Head of caudate nucleus (tissue), 42 donors: Measurements from ENCODE around the gene ANGPTL2.

Experiments
- DNase-seq, 42 donors: peaks; one replicate each; pipeline versions ENCODE4 v3.0.0 to v3.0.0-alpha.2; 2020 to 2021; ENCODE audit warnings: mixed read lengths in 7 of 42
- intact Hi-C: fragments of 100-400 bp; cut with DNase I; formaldehyde crosslinking; loops from one replicate; pipeline ENCODE4 v1.15.0; 2022

The ANGPTL2 gene

DNA sequence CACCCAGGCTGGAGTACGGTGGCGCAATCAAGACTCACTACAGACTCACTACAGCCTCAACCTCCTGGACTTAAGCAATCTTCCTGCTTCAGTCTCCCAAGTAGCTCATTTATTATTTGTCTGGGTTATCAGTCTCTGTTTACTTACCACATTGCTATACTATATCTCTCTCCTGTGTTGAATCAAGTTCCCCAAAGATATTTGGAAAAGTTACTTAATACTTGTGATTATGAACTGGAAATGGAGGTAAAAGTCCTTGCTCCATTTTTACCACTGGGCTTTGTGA is 55.6 kb downstream of the ANGPTL2 start:
- no peak for DNase-seq
- intact Hi-C loops, result no loop called here

DNA sequence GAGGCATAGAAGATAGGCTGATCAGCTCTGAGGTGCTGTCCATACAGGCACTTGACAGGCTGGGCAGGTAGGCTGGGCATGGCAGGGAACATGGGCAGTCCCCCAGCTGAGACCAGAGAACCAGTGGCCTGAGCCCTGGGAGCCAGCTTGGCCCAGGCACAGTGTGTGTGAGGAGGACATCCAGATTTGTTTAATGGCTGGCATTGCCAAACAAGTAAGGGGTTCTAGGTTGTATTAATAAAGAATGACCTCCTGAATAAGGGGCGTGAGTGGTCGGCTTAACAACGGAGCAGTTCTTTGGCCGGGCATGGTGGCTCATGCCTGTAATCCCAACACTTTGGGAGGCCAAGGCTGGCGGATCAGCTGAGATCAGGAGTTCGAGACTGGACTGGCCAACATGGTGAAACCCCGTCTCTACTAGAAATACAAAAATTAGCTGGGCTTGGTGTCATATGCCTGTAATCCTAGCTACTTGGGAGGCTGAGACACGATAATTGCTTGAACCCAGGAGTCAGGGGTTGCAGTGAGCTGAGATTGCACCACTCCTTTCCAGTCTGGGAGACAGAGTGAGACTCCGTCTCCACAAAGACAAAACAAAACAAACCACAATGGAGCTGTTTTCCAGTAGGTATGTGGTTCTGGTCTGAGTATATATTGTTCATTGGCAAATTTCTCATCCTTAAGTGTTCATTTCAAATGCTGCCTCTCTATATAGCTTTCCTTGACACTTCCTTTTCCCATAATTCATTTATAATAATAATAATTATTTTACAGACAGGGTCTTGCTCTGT is 56.2 kb downstream of the ANGPTL2 start:
- intact Hi-C loops, result no loop called here
- no peak for DNase-seq

DNA sequence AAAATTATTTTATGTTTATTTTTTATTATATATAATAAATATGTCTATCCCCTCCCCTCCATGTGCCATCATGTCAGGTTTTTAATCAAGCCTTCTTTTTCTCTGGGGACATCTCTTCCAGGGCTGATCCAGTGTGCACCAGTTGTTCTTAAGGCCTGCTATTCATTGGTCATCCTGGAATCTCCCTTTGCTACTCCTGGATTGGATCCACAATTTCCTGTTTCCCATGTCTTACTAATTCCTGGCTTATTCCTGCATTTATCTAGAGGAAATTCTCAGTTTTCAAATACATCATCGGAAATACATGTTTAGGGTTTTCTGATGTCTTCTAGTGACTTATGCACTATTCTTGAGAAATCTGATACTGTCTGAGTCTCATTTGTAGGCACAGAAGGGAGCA is 56.8 kb downstream of the ANGPTL2 start:
- intact Hi-C loops, result no loop called here
- DNase-seq, result no peak

DNA sequence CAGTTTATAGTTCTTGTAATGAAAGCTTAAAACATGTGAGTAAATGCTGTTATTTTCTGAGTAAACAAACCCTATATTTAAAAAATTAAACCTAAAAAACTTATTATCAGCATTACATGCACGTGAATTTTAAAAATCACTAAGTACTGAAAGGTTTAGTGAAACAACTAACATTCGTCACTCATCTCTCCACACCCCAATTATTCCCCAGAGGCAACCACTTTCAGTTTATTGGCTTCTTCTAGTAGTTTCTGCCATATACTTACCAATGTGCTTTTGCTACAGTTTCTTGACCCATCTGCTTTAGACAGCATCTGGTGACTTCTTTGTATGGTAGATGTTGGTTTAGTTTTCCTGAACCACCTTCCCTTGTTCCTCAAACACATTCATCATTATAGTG is 58.1 kb downstream of the ANGPTL2 start:
- intact Hi-C loops, result no loop called here
- no peak for DNase-seq

DNA sequence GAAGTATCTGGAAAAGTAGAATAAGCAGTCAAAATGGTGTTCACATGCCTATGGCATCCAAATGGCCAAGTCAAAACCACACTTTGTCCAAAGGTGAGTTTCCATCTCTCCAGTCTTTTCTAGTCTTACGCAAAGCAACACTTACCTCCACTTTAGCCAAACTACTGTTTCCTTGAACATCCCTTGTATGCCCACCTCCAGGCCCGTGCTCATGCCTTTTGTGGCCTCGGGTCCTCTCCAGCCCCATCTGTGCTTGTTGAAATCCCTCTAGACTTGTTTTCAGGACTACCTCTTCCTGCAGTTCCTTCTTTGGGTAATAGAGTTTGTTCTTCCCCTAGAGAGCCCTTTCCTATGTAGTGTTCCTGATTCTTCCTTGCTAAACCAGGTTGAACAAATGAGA is 61.0 kb downstream of the ANGPTL2 start:
- DNase-seq, result no peak
- intact Hi-C loops, result no loop called here

DNA sequence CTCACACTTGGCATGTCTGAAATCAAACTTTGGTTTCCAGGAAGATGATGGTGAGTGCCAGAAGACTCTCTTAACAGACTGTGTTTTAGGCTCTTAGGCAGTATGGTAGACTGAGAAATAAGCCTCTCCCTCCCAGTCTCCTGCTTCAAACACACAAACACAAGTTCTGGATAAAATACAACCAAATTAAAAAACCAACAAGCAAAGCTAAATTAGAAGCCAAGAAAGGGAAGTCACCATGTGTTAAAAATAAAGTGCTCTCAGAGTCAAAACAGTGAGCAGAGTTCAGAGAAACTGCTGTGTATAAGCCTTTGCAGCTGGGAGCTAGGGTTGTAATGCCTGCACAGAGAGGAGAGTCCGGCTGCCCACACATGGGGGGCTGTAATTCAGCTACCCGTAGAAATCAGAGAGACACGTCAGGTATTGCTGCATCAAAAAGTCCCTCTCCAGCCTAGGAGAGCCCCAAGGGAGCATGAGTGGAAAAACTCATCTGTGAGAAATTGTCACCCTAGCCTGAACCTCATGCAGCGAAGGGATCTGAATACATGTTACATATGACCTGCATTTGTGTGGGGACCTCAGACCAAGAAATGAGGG is 62.6 kb downstream of the ANGPTL2 start:
- intact Hi-C loops, result no loop called here
- DNase-seq, result no peak

DNA sequence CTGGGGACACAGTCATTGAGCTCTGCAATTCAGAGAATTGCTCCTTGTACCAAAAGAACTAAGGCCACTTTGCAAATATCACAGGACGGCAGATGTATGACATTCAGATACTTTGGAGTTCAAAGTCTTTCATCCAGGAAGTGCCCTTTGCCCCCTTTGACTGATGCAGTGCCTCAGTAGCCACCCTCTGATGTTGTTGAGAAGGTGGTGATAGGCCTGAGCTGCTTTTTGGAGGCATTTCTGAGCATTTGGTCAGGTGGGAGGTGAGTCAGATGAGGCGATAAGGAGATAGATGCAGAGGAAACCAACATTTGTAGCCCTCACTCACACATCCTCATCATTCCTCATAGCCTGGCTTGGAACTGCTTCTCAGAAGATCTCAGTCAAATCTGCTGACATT is 63.4 kb downstream of the ANGPTL2 start:
- intact Hi-C loops, result no loop called here
- DNase-seq, result no peak

DNA sequence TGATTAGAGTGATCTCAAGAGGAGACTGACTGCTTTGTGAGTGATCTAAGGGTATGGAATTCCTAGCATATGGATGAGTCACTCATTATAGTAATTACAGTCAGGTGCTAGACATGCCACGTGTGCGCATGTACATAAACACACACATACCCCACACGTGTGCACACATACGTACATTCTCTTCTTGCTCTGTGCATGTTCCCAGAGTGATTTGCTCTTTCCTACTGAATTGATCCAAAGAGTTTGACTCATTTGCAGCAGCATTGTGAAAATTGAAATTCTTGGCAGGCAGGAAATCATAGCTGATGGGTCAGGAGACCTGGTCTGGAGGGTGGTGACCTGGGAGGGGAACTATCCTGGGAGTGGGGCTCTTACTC is 63.8 kb downstream of the ANGPTL2 start:
- intact Hi-C loops, result no loop called here
- no peak for DNase-seq

DNA sequence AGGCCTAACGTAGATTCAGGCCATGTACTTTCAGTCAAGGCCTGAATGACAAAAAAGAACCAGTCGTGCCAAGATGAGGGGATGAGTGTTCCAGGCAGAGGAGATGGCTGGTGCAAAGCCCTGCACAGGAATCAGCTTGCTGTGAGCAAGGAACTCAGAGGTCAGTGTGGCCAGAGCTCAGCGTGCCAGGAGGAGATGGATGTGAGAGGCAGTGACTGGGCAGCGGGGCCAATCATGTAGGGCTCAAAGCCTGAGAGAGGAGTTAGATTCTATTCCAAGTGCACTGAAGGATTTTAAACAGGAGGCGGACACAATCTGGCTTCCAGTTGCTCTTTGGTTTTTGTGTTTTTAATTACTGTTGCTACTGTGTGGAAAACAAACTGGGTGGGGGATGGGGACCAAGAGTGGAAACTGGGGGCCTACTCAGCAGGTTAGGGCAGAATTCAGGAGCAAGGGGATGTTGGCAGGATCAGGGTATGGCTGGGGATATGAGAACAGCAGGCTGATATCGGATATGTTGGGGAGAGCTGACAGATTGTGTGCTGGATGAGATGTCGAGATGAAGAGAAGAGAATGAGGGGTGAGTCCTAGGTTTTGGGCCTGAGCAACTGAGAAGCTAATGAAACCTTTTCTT is 64.3 kb downstream of the ANGPTL2 start:
- intact Hi-C loops, result no loop called here
- peak in 39 of 42 donors; percentile 27 to 83 (median 61) for DNase-seq

DNA sequence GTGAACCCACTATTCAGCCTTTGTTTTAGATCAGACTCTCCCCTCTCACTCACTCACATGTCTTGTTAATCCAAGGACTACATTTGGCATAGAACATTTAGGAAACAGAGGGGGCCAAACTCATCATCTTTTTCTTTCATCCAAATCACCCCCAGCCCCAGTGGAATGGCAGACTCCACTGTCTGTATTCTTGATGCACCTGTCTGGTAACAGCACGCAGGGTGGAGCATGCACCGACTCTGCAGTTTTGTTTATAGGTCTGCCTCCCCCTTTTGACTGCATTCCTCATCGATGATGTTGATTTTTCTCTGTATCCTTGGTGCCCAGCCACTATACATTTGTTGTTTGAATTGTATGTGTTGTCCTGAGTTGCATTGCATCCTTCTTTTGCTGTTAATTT is 66.0 kb downstream of the ANGPTL2 start:
- intact Hi-C loops, result no loop called here
- DNase-seq, result no peak

DNA sequence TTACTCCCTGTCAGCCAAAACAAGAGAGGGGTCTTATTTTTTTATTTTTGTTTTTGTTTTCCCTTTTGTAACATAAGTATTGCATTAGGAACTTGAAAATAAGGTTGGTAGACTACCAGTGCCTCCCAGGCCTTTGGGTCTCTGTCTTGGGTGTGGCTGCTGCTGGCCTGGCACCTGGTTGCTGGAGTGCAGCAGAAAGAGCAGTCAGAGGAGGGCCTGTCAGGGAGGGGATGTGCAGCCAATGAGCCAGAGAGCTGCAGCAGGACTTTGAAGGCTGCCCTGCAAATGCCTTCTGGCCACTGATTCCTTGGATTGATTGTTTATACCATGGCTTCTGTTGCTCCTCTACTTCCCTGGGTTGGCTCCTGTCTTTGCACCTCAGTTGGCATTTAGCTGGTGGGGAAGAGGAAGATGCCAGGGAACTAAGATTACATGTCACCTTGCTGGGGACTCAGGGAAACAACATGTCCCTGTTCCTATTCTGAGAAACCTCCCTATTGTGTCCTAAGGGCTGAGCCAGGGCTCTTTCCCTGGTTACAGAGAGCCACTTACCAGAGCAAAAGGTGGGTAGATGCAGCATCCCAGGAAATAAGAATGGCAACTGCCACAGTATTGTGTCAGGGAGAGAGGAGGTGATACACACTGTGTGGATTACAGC is 66.6 kb downstream of the ANGPTL2 start:
- DNase-seq, result no peak
- intact Hi-C loops, result no loop called here

DNA sequence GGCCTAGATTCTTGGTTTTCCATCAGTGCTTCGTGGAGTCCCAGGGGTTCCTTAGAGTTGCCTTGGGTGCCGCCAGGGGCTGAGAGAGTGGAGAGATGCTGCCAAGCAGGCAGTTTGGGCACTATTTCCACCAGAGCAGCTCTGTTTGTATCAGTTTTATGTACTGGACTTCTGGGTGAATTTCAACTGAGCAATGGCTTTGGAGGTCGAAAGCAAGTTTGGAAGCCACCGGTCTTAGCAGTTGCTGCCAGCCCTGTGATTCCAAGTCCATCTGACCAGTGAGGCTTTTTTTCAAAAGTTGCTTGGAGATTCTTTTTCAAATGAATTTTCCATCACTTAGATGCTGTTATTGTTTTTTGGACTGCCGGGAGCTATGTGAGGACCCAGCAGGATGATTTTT is 68.5 kb downstream of the ANGPTL2 start:
- intact Hi-C loops, result no loop called here
- DNase-seq, result no peak

DNA sequence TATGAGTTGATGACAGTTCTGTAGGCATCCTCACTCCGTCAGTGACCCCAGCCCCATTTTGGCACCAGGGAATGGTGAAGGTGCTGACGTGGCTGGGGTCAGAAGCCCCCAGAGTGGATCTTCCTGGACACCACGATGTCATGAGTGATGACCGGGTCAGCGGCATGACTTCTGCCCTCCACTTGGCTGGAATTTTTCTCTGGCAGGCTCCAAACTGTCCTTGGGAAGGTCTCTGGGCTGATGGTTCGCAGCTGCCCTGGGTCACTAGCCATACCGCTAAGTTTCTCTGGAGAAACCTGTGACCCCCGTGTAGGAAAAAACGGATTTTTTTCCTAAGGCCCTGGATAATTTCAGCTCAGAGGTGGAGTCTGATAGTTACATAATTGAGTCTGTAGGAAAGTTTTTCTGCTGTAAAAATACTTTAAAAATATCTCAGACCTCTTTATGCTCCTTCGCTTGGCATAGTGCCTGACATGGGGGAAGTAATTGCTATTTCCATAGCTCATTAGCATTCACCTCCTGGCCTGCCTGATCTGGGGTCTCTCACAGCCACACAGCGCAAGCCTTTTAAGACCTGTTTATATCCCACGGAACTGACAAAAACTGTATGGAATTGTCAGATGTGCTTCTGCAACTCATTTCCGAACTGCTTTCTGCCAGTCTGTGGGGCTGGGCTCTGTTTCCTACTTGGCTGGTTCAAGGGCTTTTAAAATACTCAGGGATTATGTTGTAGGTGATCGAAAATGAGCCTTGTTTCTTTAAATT is 69.2 kb downstream of the ANGPTL2 start:
- peak in 20 of 42 donors; percentile 21 to 78 (median 51) for DNase-seq
- intact Hi-C loops, result no loop called here

DNA sequence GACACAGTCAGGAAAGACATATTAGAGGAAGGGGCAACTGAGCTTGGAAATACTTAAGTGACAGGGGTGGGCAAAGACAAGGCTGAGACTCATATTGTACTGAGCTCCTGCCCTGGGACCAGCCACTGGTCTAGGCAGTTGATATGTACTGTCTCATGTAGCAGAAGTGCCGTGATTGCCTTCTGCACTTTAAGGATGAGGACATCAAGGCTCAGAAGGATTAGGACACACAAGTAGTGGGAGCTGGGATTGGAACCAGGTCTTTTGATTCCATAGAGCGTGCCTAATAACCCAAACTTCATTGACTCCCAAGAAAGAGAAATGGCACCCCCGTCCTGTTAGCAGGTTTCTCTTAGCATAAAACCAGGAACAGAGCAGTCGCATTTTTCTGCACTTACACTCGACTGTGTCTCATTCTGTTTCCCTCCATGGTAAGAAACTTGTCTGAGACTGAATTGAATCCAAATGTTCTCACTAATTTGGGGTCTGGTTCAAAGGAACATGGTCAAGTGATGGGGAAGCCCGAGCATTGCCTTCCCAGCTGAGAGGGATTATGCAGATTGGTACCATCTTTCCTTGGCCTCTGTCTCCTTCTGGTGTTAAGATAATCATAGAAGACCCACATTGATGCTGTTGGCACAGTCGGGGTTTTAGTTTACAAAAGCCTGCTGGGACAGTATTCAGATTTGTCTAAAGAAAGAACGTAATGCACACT is 70.4 kb downstream of the ANGPTL2 start:
- intact Hi-C loops, result no loop called here
- DNase-seq, result no peak

DNA sequence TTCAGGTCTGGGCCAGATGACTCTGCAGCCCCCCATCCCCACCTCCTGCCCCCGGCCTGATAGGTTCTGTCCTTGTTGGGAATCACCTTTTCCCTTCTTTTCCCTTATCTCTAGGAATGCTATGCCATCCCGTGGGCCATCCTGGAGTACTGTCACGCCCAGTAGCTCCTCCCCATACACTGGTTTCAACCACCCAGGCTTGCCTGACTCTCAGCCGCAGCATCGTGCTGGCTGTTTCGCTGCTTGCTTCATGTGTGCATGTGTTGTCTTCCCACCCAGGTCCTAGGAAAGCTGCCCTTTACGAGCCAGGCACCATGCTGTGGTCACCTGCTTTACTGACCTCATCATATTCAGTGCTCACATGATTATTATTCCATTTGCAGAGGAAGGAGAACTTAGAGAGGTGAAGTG is 71.8 kb downstream of the ANGPTL2 start:
- intact Hi-C loops, result no loop called here
- peak in 12 of 42 donors; percentile 13 to 76 (median 42) for DNase-seq

DNA sequence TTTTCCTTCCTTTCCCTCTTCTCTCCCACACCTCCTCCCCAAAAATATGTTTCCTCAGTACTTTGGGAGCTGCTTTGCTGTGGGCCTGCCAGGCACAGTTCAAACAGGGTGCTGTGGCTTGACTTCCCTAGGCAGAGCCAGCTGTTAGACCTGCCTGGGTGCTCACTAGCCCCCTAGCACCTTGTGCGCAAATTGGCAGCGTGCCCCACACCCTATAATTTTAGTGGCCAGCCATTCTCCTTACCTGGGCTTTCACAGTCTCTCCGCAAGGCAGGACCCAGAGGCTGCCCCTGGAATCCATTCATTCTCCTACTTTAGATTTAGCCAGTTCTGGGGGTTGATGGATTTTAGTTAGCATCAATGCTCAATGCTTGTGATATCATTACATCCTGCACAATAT is 72.3 kb downstream of the ANGPTL2 start:
- intact Hi-C loops, result no loop called here
- no peak for DNase-seq

DNA sequence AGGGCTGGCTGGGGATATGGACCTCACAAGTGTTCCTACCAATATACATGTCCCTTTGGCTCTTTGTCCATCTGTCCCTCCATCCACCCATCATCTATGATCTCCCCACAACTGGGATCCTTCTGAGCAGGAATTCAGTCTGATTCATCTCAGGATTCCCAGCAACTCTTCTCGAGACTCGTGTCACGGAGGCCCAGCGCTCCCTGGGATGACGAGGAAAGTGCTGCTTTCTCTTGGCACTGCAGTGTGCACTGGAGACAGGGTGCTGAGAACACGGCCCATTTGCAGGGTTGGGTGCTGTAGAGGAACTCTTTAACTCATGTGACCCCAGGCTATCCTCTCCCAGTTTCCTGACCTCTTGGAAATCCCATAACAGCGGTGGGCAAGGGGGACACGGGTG is 72.9 kb downstream of the ANGPTL2 start:
- DNase-seq, result no peak
- intact Hi-C loops, result no loop called here

DNA sequence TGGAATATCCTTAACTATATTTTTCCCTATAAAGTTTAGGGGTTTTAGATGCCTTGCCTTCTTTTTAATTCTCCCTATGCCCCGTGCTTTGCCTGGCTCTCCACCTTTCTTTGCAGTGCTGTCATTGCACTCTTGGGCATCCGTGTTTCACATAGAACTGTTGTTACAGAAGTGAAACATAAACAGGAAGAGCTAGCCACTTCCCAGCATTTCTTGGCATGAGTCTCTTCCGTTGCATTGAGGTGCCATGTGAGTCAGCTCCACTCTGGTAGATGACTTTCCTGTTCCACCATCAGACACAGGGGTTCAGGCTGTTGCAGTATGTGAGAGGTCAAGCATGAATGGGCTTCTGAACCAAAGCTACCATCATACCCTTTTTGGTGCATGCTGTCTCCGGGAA is 73.4 kb downstream of the ANGPTL2 start:
- intact Hi-C loops, result no loop called here
- DNase-seq, result peak in 6 of 42 donors; percentile 23 to 51 (median 36)

DNA sequence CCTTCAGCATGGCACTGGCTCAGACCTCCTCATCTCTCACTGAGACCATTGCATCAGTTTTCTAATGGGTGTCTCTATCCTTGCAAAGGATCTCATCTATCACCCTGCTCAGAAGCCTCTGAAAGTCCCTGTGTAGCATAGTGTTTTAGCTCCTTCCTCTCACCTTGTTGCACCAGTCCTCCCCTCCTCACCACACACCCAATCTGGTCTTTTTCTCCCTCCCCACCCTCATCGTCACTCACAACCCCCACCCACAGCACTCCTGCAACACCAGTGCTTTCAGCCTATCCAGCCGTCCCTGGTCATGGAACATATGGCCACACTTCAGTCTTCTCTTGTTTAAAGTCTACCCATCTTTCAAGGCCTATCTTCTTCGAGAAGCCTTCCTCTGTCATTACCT is 74.5 kb downstream of the ANGPTL2 start:
- intact Hi-C loops, result no loop called here
- no peak for DNase-seq
